ENCODE results near the gene COX7A1. TPM values are rescaled to one million over a fixed set of nuclear protein-coding genes. Genes with fewer than 3 reads are reported as not detected.
"Not testable (repeated sequence)": the region's sequence is repeated elsewhere in the genome, so short reads cannot be mapped to it uniquely, and the experiment has no call there.

Gene COX7A1
- total RNA-seq, result not detected in 2 replicates
- long read RNA-seq, result 0 reads

DNA sequence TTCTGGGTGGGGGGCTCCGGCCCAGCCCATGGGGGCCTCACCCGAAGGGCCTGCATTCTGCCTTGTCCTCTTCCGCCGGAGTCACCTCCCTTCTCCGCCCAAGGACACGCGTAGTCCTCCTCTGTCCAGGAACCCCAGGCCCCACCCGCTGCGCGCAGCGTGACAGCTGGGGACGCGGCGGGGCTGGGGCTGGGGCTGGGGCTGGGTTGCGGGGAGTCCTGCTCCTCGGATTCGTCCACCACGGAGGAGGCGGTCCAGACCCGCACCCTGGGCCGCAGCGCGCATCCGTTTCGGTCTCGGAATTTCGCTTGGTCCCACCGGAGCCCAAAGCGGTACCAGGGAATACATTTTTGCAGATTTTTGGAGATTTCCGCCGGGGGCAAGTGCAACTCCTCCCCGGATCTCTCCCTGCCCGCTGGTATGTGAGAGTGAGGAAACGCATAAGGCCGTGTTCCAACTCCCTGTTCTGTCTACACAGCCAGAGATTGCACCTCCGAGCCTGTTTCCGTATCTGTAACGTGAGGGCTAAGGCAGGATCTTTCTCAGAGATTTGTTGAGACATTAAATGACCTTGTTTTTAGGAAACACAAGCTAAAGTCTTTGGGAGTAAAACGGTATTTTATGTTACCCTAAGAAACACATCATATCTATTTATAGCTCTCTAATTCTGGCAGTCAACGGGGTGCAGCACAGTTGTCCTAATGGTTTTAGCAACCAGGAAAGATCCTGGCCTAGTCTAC, at the start of gene COX7A1:
Gene COX7A1 (minus strand): TSS at position 96 of the 740 bp plus-strand sequence. CDS start 40 bp downstream, at position 56.
- Mint-ChIP-seq H3K9me3 (ENCODE audit: low read depth) (no peaks in the 10 kb centered on the region), H3K4me3 (ENCODE audit: low read depth) (no peak within 1 kb of the TSS)
- no peak for DNase-seq (ENCODE audit: low spot score, unreplicated experiment)

DNA sequence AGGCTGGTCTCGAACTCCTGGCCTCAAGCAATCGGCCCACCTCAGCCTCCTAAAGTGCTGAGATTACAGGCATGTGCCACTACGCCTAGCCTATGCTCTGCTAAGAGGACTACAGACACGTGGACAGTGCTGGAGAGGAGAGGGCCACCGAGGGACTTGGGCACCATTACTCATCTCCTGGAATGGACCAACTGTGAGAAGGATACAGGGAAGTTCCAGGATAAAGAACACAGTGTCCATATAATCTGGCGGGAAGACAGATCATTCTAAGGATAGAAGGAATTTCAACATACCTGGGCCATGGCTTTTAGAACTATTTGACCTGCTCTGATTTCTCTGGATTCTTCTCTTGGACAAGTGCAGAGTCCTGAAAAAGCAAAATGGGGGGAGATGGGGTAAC, 49.4 kb upstream of the COX7A1 start:
- no peaks in the 10 kb centered on the region for H3K27me3 Mint-ChIP-seq
- TF ChIP-seq, protein P1, sequence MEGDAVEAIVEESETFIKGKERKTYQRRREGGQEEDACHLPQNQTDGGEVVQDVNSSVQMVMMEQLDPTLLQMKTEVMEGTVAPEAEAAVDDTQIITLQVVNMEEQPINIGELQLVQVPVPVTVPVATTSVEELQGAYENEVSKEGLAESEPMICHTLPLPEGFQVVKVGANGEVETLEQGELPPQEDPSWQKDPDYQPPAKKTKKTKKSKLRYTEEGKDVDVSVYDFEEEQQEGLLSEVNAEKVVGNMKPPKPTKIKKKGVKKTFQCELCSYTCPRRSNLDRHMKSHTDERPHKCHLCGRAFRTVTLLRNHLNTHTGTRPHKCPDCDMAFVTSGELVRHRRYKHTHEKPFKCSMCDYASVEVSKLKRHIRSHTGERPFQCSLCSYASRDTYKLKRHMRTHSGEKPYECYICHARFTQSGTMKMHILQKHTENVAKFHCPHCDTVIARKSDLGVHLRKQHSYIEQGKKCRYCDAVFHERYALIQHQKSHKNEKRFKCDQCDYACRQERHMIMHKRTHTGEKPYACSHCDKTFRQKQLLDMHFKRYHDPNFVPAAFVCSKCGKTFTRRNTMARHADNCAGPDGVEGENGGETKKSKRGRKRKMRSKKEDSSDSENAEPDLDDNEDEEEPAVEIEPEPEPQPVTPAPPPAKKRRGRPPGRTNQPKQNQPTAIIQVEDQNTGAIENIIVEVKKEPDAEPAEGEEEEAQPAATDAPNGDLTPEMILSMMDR (IDR thresholded peaks at IDR 0.05; ENCODE audit: unreplicated experiment), result no peak

More for the DNA sequence above, at the start of gene COX7A1:
- Mint-ChIP-seq H3K27me3 (no peaks in the 10 kb centered on the region), H3K36me3 (ENCODE audit: insufficient read depth) (peaks cover 11% of the 10 kb centered on the region), H3K4me1 (ENCODE audit: low read depth) (peaks cover 15% of the 10 kb centered on the region), H3K27ac (no peak within 1 kb of the TSS)
- TF ChIP-seq, protein P1 (IDR thresholded peaks at IDR 0.05; ENCODE audit: unreplicated experiment), result no peak

DNA sequence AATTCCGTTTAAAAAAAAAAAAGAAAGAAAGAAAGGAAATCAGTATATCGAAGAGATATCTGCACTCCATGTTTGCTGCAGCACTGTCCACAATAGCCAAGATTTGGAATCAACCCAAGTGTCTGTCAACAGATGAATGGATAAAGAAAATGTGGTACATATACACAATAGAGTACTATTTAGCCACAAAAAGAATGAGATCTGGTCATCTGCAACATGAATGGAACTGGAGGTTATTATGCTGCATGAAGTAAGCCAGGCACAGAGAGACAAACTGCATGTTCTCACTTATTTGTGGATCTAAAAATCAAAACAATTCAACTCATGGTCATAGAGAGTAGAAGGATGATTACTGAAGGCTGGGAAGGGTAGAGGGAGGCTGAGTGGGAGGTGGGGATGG, 45.9 kb upstream of the COX7A1 start:
- TF ChIP-seq, protein P1 (IDR thresholded peaks at IDR 0.05; ENCODE audit: unreplicated experiment), result no peak
- H3K36me3 Mint-ChIP-seq (ENCODE audit: insufficient read depth), result peaks cover 2% of the 10 kb centered on the region
- no peak overlapping the region for H3K27ac Mint-ChIP-seq
- H3K9me3 Mint-ChIP-seq (ENCODE audit: low read depth), result no peaks in the 10 kb centered on the region
- no peak overlapping the region for H3K4me3 Mint-ChIP-seq (ENCODE audit: low read depth)
- no peaks in the 10 kb centered on the region for H3K27me3 Mint-ChIP-seq
- H3K4me1 Mint-ChIP-seq (ENCODE audit: low read depth), result no peaks in the 10 kb centered on the region
- DNase-seq (ENCODE audit: low spot score, unreplicated experiment), result no peak

More for the DNA sequence above, 49.4 kb upstream of the COX7A1 start:
- no peaks in the 10 kb centered on the region for H3K9me3 Mint-ChIP-seq (ENCODE audit: low read depth)
- H3K27ac Mint-ChIP-seq, result no peak overlapping the region
- no peaks in the 10 kb centered on the region for H3K4me1 Mint-ChIP-seq (ENCODE audit: low read depth)
- no peaks in the 10 kb centered on the region for H3K36me3 Mint-ChIP-seq (ENCODE audit: insufficient read depth)
- DNase-seq (ENCODE audit: low spot score, unreplicated experiment), result no peak
- no peak overlapping the region for H3K4me3 Mint-ChIP-seq (ENCODE audit: low read depth)

DNA sequence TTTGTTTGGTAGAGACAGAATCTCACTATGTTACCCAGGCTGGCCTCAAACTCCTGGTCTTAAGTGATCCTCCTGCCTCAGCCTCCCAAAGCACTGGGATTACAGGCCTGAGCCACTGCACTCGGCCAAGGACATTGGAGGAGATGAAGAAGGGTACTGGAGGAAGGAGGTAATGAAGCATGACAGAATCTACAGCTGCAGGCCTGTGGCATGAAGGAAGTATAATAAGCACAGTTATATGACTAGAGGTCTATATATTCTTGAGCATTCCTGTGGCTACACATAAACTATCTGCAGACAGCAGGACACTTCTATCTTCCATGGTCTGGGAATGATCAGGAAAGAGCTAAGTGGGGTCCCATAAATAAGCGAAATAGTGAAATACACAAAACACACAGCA, 44.0 kb upstream of the COX7A1 start:
- H3K27me3 Mint-ChIP-seq, result no peaks in the 10 kb centered on the region
- no peak overlapping the region for H3K27ac Mint-ChIP-seq
- H3K4me1 Mint-ChIP-seq (ENCODE audit: low read depth), result no peaks in the 10 kb centered on the region
- no peak overlapping the region for H3K4me3 Mint-ChIP-seq (ENCODE audit: low read depth)
- TF ChIP-seq, protein P1 (IDR thresholded peaks at IDR 0.05; ENCODE audit: unreplicated experiment), result no peak
- H3K36me3 Mint-ChIP-seq (ENCODE audit: insufficient read depth), result peaks cover 9% of the 10 kb centered on the region
- no peaks in the 10 kb centered on the region for H3K9me3 Mint-ChIP-seq (ENCODE audit: low read depth)
- no peak for DNase-seq (ENCODE audit: low spot score, unreplicated experiment)

DNA sequence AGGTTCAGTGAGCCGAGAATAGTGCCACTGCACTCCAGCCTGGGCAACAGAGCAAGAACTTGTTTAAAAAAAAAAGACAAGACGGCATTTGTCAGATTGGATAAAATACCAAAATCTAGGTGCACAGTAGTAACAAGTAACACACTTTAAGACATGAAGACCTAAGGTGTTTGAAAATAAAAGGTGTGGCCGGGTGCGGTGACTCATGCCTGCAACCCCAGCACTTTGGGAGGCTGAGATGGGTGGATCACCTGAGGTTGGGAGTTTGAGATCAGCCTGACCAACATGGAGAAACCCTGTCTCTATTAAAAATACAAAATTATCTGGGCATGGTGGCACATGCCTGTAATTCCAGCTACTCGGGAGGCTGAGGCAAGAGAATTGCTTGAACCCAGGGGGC, 34.5 kb upstream of the COX7A1 start:
- DNase-seq (ENCODE audit: low spot score, unreplicated experiment); H3K9me3 Mint-ChIP-seq (ENCODE audit: low read depth); H3K36me3 Mint-ChIP-seq (ENCODE audit: insufficient read depth); H3K4me1 Mint-ChIP-seq (ENCODE audit: low read depth); H3K27ac Mint-ChIP-seq; H3K27me3 Mint-ChIP-seq; H3K4me3 Mint-ChIP-seq (ENCODE audit: low read depth): not testable (repeated sequence)

DNA sequence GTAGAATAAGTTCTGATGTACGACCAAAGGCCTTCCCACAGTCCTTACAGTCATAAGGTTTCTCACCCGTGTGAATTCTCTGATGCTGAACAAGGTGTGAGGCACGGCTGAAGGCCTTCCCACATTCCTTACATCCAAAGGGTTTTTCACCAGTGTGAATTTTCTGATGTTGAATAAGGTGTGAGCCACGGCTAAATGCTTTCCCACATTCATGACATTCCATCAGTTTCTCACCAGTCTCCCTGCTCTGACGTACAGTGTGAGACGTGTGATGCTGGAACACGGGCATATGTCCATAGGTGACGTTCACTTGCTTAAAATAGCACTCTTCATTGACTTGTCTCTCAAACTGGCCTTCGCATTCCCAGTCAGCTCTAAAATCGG, 31.0 kb upstream of the COX7A1 start:
- TF ChIP-seq, protein P1 (IDR thresholded peaks at IDR 0.05; ENCODE audit: unreplicated experiment), result no peak
- H3K4me3 Mint-ChIP-seq (ENCODE audit: low read depth), result no peak overlapping the region

More for the DNA sequence above, 31.0 kb upstream of the COX7A1 start:
- H3K9me3 Mint-ChIP-seq (ENCODE audit: low read depth), result no peaks in the 10 kb centered on the region
- H3K4me1 Mint-ChIP-seq (ENCODE audit: low read depth), result no peaks in the 10 kb centered on the region
- DNase-seq (ENCODE audit: low spot score, unreplicated experiment), result no peak
- H3K27me3 Mint-ChIP-seq, result no peaks in the 10 kb centered on the region
- H3K27ac Mint-ChIP-seq, result peak overlapping the region; percentile 12
- peaks cover 1% of the 10 kb centered on the region for H3K36me3 Mint-ChIP-seq (ENCODE audit: insufficient read depth)

Data from progenitor cell of endocrine pancreas (in vitro differentiated cells).